ENCODE measurements around the gene ADCY7. TPM values are rescaled to one million over a fixed set of nuclear protein-coding genes. Genes with fewer than 3 reads are reported as not detected.

The ADCY7 gene
- total RNA-seq, 1 experiment from 2014 or later = 13.1 TPM

GRCh38 chr16:50300942-50301625 is 34.7 kb downstream of the ADCY7 start:
- no TSS peak for BruUV-seq (replicated peaks)
- POLR2A ChIA-PET (ENCODE audit: unreplicated experiment) = no interaction called here
- H3K4me3 ChIP-seq (ENCODE audit: low read length) = no peak overlapping the region
- no peaks in the 10 kb centered on the region for H3F3A ChIP-seq (ENCODE audit: low read length, unreplicated experiment)
- TF ChIP-seq EZH2phosphoT487 (IDR thresholded peaks at IDR 0.05; ENCODE audit: borderline replicate concordance, low read length) (no peak), CTCF (conservative IDR thresholded peaks at IDR 0.05; ENCODE audit: low read depth, low read length) (no peak), EZH2 (IDR thresholded peaks at IDR 0.05; ENCODE audit: low read length, unreplicated experiment) (no peak)
- ATAC-seq (no peak), DNase-seq (no peak)
- intact Hi-C loops (cut with micrococcal nuclease) = no loop called here
- no peaks in the 10 kb centered on the region for H3K79me2 ChIP-seq (ENCODE audit: low read length)
- H4K20me1 ChIP-seq (ENCODE audit: low read length) = no peaks in the 10 kb centered on the region
- H3K36me3 ChIP-seq (ENCODE audit: low read depth, low read length) = no peaks in the 10 kb centered on the region
- H3K4me2 ChIP-seq (ENCODE audit: low read length) = no peak overlapping the region
- H3K27me3 ChIP-seq (ENCODE audit: low read length) = no peaks in the 10 kb centered on the region
- H3K9me3 ChIP-seq (ENCODE audit: low read length) = no peaks in the 10 kb centered on the region
- no peaks in the 10 kb centered on the region for H3K9me2 ChIP-seq (replicated peaks; ENCODE audit: low read length)
- H3K4me1 ChIP-seq (ENCODE audit: insufficient read depth, low read length) = no peaks in the 10 kb centered on the region
- no peak overlapping the region for H3K27ac ChIP-seq (ENCODE audit: low read length)
- no peak overlapping the region for H2AFZ ChIP-seq (ENCODE audit: low read length)
- CTCF ChIA-PET = no interaction called here
- H3K9ac ChIP-seq (ENCODE audit: low read length) = no peak overlapping the region

- no TSS peak for BruUV-seq (replicated peaks)
- CTCF ChIA-PET = no interaction called here
- Histone ChIP-seq H3K4me1 (ENCODE audit: insufficient read depth, low read length) (no peaks in the 10 kb centered on the region), H2AFZ (ENCODE audit: low read length) (no peak overlapping the region), H4K20me1 (ENCODE audit: low read length) (no peaks in the 10 kb centered on the region), H3K4me2 (ENCODE audit: low read length) (no peak overlapping the region), H3K9me3 (ENCODE audit: low read length) (no peaks in the 10 kb centered on the region), H3K36me3 (ENCODE audit: low read depth, low read length) (no peaks in the 10 kb centered on the region), H3K9me2 (replicated peaks; ENCODE audit: low read length) (no peaks in the 10 kb centered on the region), H3K27ac (ENCODE audit: low read length) (no peak overlapping the region), H3K4me3 (ENCODE audit: low read length) (no peak overlapping the region), H3K27me3 (ENCODE audit: low read length) (no peaks in the 10 kb centered on the region), H3K9ac (ENCODE audit: low read length) (no peak overlapping the region), H3K79me2 (ENCODE audit: low read length) (no peaks in the 10 kb centered on the region), H3F3A (ENCODE audit: low read length, unreplicated experiment) (no peaks in the 10 kb centered on the region)
- no peak for ATAC-seq
- TF ChIP-seq CTCF (conservative IDR thresholded peaks at IDR 0.05; ENCODE audit: low read depth, low read length) (no peak), EZH2phosphoT487 (IDR thresholded peaks at IDR 0.05; ENCODE audit: borderline replicate concordance, low read length) (no peak), EZH2 (IDR thresholded peaks at IDR 0.05; ENCODE audit: low read length, unreplicated experiment) (no peak)
- DNase-seq = no peak
- POLR2A ChIA-PET (ENCODE audit: unreplicated experiment) = no interaction called here
- intact Hi-C loops (cut with micrococcal nuclease) = no loop called here
Measured at GRCh38 chr16:50301626-50302471, 35.5 kb downstream of the ADCY7 start.
